NCI-H446 (cell line): ENCODE results near the gene ADAP2.
"Not testable (repeated sequence)": the region's sequence is repeated elsewhere in the genome, so short reads cannot be mapped to it uniquely, and the experiment has no call there.

Experiments
- DNase-seq, 2 experiments: peaks; one replicate each; lab custom pipeline; 2025; lab: John Stamatoyannopoulos, UW

Gene ADAP2

GRCh38 chr17:30921544-30922196, at the start of gene ADAP2:
ADAP2 (plus strand) TSS chr17:30921945; CDS start chr17:30922015, 70 bp downstream.
- DNase-seq: no peak

- DNase-seq: no peak
Observed at GRCh38 chr17:30886187-30886586, 35.6 kb upstream of the ADAP2 start.

GRCh38 chr17:30894236-30894635, 27.5 kb upstream of the ADAP2 start:
- DNase-seq: no peak

- DNase-seq: no peak
Observed at GRCh38 chr17:30897311-30897710, 24.4 kb upstream of the ADAP2 start.

- no peak for DNase-seq
Observed at GRCh38 chr17:30905742-30906100, 16.0 kb upstream of the ADAP2 start.

- peak; percentile 68 to 91 for DNase-seq
Observed at GRCh38 chr17:30906101-30906911, 15.4 kb upstream of the ADAP2 start, which contains the start of gene TEFM. TEFM (minus strand) TSS chr17:30906238; CDS start chr17:30906198, 40 bp downstream.

- DNase-seq: no peak
Observed at GRCh38 chr17:30908717-30909420, 12.9 kb upstream of the ADAP2 start.

- DNase-seq: not testable (repeated sequence)
Observed at GRCh38 chr17:30910151-30910550, 11.6 kb upstream of the ADAP2 start.

- DNase-seq: no peak
Observed at GRCh38 chr17:30913955-30914354, 7.8 kb upstream of the ADAP2 start.

- no peak for DNase-seq
Observed at GRCh38 chr17:30915833-30916611, 5.7 kb upstream of the ADAP2 start.

GRCh38 chr17:30917050-30917449, 4.7 kb upstream of the ADAP2 start:
- DNase-seq: no peak

- no peak for DNase-seq
Observed at GRCh38 chr17:30920282-30920681, 1.5 kb upstream of the ADAP2 start.

GRCh38 chr17:30920683-30921543, 832 bp upstream of the ADAP2 start:
- no peak for DNase-seq

- no peak for DNase-seq
Observed at GRCh38 chr17:30922235-30923030, 688 bp downstream of the ADAP2 start.

- no peak for DNase-seq
Observed at GRCh38 chr17:30924341-30924740, 2.6 kb downstream of the ADAP2 start.

- DNase-seq: no peak
Observed at GRCh38 chr17:30926516-30926915, 4.8 kb downstream of the ADAP2 start.

- no peak for DNase-seq
Observed at GRCh38 chr17:30927756-30928155, 6.0 kb downstream of the ADAP2 start.

- DNase-seq: no peak
Observed at GRCh38 chr17:30928584-30928983, 6.8 kb downstream of the ADAP2 start.

- DNase-seq: no peak
Observed at GRCh38 chr17:30929081-30929633, 7.4 kb downstream of the ADAP2 start.

GRCh38 chr17:30929861-30930260, 8.1 kb downstream of the ADAP2 start:
- DNase-seq: not testable (repeated sequence)
